HG03095 (cell line): ENCODE data around the gene SEZ6L.

Source experiments
- ATAC-seq: cut with Tn5 transposase; IDR thresholded peaks from one replicate; pipeline ENCODE4 v1.9.1; 2021; ENCODE audit warnings: moderate library complexity; ENCODE audit not compliant: unreplicated experiment

Gene SEZ6L

DNA sequence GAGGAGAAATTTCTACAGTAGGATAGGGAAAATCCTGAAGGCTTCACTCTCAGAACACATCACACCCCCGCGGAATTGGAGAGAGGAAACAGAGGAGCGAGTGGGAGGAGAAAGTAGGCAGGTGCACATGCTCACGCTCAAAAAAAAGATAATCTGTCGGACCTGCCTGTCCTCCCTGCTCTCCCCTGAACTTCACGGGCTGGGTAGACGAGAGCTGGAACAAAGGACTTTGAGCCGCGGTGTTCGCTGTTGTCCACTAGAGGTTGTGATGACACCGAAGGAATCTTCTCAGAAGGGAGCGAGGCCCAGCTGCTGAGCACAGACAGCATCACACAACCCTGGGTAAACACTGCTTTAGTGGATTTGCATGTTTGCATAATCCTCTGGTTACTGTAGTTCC, 5.0 kb downstream of the SEZ6L start:
- no peak for ATAC-seq

GRCh38 chr22:26182723-26183122, 13.5 kb downstream of the SEZ6L start:
- no peak for ATAC-seq

- no peak for ATAC-seq
Observed at GRCh38 chr22:26185190-26185589, 15.9 kb downstream of the SEZ6L start.

DNA sequence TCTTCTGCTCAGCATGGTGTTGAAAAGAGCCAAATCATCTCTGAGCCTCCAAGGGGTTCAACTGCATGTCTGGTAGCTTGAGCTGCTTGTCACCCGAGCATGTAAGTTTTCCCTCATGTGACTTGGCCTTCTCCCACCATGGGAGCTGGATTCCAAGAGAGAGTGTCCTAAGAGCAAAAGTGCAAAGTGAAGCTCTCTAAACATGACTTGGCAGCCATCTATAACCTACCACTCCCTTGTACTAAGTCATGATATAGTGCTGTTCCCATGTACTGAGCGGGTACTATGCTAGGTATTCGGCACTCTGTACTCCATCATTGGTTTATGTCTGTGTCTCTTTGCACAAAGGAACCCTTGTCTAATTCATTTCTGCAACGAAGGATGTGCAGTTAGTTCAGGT, 19.1 kb downstream of the SEZ6L start:
- ATAC-seq: no peak

DNA sequence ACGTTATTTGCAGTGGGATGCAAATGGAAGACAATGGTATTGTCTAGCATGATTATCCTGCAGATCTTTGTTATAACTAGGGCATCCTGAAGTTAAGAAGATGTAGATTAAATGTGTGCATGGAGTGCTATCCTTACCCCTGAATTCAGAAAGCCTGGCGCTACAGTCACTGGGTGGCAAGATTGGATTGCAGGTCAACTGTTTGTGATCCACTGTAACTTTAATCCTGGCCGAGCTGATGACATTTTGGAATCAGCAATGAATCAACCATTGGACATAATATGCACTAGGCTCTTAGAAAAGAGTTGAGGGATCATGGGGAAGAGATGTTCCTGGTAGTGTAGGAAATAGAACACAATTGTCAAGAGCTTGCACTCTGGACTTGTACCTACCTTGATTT, 25.1 kb downstream of the SEZ6L start:
- no peak for ATAC-seq

GRCh38 chr22:26194877-26195276, 25.6 kb downstream of the SEZ6L start:
- ATAC-seq: no peak

- no peak for ATAC-seq
Observed at GRCh38 chr22:26196657-26197056, 27.4 kb downstream of the SEZ6L start.

GRCh38 chr22:26197425-26197824, 28.2 kb downstream of the SEZ6L start:
- no peak for ATAC-seq

GRCh38 chr22:26199665-26200064, 30.4 kb downstream of the SEZ6L start:
- no peak for ATAC-seq

GRCh38 chr22:26202280-26202924, 33.1 kb downstream of the SEZ6L start:
- ATAC-seq: no peak

DNA sequence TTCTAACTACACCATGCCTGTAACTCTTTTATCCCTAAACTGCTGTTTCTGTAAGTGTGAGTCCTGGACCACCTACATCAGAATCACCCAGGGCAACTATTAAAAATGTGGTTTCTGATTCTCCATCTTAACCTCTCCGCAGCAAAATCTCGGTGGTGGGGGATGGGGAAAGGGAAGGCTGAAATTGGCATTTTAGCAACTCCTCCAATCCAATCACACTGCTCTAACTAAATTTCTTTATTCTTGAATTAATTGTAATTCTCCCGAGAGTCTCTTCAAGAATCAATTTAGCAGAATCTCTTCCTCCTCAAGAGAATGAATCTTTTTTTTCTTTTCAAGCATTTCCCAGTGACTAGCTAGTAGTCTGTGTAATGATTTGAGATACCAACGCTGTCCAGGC, 36.2 kb downstream of the SEZ6L start:
- ATAC-seq: no peak

DNA sequence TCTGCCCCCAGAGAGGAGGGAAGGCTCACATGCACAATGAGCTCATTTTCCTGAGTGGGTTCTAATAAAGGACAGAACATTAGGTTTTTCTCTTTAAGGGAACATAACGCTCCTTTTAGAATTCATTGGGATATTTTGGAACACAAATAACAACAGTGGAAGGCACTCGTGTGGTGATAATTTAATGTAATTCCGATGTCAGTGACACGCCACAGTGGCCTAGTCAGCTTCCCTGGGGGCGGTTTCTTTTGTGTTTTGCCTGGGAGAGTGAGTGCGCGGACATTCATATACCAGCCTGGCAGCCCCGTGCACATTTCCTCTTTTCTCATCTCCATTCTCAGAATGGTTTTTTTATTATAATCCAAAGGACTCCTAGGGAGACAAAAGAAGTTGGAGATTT, 41.1 kb downstream of the SEZ6L start:
- no peak for ATAC-seq

- ATAC-seq: no peak
Observed at GRCh38 chr22:26213826-26214225, 44.6 kb downstream of the SEZ6L start.

GRCh38 chr22:26214466-26214865, 45.2 kb downstream of the SEZ6L start:
- no peak for ATAC-seq

DNA sequence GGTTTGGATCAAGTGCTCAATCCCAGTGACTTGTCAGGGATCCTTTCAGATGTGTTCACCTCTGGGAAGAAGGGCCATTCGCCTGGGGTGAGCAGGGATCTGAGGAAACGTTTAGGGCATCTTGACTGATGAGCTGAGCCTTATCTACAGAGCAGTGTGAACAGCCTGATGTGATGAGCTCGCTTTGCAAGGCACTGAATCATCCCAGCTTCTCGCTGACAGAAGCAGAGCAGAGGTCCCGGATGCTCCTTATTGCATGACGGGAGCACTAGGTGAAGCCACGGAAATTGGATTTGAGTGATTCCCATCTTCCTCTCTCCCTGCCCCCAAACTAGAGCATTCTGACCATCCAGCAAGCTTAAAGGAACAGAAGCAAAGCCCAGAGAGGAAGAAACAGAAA, 46.5 kb downstream of the SEZ6L start:
- no peak for ATAC-seq

GRCh38 chr22:26225207-26225606, 55.9 kb downstream of the SEZ6L start:
- ATAC-seq: no peak

DNA sequence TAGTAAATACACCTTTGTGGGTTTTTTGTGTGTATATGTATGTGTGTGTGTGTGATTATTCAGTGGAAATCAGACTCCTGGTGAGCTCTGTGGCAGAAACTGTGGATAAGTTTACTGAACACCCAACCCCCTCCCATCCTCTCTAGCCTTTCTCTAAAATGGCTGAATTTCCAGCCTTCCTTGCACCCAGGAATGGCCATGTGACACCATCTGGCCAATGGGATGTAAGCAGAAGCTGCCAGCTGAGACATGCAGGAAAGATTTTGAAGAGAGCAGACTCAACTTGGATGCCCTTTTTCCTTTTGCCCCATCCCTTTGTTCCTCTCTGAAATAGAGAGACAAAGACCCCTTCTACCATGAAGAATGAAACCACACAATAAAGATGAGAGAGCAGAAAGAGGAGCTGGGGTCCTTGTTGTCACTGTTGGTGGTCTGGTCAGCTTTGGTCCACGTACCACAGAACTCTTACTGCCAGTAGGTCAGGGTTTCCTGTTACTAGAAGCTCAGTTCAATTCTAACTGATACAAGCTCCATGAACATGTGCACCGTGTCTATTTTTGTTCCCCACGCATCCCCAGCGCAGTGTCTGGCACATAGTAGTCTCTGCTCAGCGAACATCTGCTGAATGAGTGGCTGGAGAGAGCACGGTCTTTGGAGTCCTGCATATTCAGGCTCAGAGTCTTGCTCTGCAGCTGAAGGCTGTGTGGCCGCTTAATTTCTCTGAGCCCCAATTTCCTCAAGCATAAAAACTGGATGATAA, 57.5 kb downstream of the SEZ6L start:
- no peak for ATAC-seq

DNA sequence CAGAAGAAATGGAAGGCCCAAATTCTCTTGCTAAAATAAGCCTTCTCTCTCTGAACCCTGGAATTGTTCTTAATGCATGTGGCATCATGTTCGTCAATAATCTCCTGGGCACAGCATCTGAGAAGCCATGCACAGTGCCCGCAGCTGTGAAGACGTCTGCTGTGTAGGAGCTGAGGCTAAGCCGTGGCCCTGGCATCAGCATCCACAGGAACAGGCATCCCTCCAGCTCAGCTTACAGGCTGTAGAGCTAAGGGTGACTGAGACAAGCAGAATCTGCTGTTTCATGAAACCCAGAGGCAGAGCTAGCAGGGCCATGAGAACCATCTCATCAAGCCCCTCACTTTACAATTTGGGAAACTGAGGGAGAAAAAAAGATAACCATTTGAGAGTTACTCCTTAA, 60.6 kb downstream of the SEZ6L start:
- no peak for ATAC-seq

- ATAC-seq: no peak
Observed at GRCh38 chr22:26234296-26234695, 65.0 kb downstream of the SEZ6L start.

DNA sequence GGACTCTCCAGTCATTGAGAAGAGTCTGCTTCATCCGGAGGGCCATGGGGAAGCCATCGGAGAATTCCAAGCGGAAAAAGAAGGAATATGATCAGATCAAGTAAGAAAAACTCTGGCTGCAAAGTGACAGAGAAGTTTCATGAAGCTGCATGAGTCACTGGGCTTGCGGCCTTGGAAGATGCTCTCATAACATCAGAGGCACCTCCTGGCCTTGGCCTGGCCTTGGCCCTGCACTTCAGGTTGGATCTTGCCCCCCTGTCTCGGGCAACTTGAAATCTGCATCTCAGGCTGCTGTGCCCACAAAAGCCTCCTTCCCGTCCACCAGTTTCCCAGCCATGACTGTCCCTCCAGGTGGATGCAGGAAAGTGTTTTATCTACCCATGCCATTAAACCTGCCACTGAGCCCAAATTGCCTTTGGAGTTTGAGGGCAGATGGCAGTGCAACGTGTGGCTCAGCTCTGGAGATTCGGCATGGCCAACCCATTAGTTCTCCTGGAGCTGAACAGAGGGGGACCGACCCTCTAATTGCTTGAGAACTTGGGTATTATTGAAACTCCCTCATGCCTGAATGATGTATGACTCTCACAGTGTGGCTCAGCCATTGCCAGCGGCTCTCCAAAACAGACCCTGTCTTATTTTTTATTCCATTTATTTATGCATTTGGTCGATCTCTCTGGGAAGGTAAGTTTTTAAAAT, 66.7 kb downstream of the SEZ6L start:
- ATAC-seq: no peak

GRCh38 chr22:26236991-26237390, 67.7 kb downstream of the SEZ6L start:
- ATAC-seq: no peak

DNA sequence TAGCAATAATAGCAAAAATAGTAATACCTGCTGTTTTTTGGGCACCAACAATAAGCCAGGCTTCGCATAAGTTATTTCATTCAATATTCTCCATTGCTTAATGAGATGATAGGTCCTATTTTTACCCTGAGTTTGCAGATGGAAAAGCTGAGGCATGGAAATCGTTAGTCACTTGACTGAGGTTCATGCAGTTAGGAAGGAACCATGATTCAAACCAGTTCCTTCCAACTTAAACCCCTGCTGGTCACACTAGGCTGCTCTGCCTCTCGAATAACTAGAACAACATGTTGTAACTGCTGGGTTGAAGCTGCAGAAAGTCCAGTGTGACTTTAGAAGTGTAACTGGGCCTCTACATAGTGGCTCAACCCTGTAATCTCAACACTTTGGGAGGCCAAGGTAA, 69.3 kb downstream of the SEZ6L start:
- ATAC-seq: no peak
